Measurements from ENCODE around the gene CBX8. TPM values are rescaled to one million over a fixed set of nuclear protein-coding genes. Genes with fewer than 3 reads are reported as not detected.

The CBX8 gene
- total and polyA plus RNA-seq, 12 donors, result 2.2 to 9.3 (median 5.4) TPM

DNA sequence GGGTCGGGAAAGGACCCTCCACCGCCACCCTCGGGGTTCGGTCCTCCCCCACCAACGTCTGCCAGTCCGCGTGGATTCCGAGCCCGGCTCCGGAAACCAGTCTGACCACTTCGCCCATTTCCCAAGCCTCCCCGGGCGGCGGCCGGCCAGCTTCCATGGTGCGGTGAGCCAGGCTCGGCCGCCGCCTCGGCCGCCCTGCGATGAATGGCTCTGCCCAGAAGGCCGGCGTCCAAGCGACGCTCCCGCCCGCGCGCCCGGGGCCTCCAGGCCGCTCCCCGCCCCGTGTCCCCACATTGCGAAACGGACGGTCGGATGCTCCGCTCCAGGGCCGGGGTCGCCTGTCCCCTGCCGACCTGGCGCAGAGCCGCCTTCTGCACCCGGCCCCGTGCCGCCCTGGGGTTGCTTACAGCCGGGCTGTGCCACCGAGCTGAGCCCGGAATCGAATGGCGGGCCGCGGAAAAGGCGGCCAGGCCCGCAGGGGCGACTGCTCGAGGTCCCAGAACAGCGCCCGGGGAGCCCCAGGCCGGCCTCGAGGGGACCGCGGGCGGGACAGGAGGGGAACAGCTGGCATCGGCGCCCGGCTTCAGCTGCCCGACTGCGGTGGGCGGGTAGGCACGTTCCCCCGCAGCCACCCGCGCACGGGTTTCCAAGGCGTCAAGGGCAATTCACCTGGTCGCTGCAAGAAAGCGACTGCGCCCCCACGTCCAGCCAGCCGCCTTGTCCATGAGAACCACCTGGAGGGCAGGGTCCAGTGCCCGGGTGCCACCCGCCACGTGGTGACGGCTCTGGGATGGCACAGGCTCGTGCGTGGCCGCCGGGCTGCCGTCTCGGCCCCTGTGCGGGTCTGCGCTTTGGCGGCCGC is 18.3 kb upstream of the CBX8 start:
- TF ChIP-seq, protein P1, sequence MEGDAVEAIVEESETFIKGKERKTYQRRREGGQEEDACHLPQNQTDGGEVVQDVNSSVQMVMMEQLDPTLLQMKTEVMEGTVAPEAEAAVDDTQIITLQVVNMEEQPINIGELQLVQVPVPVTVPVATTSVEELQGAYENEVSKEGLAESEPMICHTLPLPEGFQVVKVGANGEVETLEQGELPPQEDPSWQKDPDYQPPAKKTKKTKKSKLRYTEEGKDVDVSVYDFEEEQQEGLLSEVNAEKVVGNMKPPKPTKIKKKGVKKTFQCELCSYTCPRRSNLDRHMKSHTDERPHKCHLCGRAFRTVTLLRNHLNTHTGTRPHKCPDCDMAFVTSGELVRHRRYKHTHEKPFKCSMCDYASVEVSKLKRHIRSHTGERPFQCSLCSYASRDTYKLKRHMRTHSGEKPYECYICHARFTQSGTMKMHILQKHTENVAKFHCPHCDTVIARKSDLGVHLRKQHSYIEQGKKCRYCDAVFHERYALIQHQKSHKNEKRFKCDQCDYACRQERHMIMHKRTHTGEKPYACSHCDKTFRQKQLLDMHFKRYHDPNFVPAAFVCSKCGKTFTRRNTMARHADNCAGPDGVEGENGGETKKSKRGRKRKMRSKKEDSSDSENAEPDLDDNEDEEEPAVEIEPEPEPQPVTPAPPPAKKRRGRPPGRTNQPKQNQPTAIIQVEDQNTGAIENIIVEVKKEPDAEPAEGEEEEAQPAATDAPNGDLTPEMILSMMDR (IDR thresholded peaks at IDR 0.05), result no peak
- peak in 2 of 8 donors; percentile 21 to 39 for ATAC-seq
- peak in 1 of 2 donors; percentile 48 for DNase-seq
- H3K36me3 ChIP-seq, result no peaks in the 10 kb centered on the region
- peaks cover 22 to 86% (median 62%) of the 10 kb centered on the region in 7 donors for H3K27me3 ChIP-seq
- H3K27ac ChIP-seq, result peak overlapping the region in 1 of 10 donors; percentile 26
- H3K4me3 ChIP-seq, result peak overlapping the region in 7 of 10 donors; percentile 17 to 36 (median 31)
- intact Hi-C loops (cut with DNase I), result loop anchor here in 2 of 10 donors (2.0 to 5.0 kb wide), 2 partner anchors 16 to 177 kb away; no protein-coding TSS in a partner anchor
- no peaks in the 10 kb centered on the region for H3K9me3 ChIP-seq
- 13 to 16% methylated on average over 85 to 96 of the region's 96 CpGs for WGBS, 2 donors
- peaks cover 22 to 61% (median 49%) of the 10 kb centered on the region in 9 donors for H3K4me1 ChIP-seq

DNA sequence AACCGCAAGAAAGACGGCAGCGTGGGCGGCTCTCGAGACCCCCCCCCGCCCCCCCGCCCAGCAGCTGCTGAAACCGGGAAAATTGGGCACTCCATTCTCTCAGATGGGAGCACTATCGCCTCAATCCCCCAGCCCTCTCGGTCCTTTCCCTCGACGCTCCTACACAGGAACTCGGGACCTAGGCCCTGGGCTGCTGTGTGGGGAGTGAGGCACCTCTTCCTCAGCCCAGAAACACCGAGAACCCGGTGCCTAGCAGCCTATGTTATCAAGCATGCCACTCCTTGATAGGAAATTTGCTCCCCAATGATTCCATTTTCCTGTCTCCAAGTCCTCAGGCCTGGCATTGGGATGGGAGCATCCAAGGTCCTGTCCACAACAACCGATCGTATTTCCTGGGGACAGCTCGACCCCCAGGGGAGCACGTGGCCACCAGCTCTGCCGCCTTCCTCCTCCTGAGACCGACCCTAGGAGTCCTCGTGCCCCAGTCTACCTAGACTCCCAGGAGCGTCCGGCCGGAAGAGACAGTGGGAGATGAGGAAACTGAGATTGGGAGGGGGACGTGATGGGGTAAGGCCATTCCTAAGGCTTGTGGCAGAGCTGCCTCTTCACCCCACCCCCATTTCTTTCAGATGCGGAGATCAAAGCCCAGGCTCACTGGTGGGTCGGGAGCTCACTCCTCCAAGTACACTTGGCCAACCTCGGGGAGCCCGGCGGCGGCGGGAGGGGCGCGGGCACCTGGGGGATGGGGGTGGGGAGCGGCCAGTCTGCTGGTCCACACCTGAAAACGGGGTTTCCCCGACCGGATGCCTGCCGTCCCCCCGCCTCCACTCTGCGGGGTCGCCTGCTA is 17.5 kb upstream of the CBX8 start:
- H3K4me1 ChIP-seq, result peaks cover 22 to 61% (median 48%) of the 10 kb centered on the region in 9 donors

DNA sequence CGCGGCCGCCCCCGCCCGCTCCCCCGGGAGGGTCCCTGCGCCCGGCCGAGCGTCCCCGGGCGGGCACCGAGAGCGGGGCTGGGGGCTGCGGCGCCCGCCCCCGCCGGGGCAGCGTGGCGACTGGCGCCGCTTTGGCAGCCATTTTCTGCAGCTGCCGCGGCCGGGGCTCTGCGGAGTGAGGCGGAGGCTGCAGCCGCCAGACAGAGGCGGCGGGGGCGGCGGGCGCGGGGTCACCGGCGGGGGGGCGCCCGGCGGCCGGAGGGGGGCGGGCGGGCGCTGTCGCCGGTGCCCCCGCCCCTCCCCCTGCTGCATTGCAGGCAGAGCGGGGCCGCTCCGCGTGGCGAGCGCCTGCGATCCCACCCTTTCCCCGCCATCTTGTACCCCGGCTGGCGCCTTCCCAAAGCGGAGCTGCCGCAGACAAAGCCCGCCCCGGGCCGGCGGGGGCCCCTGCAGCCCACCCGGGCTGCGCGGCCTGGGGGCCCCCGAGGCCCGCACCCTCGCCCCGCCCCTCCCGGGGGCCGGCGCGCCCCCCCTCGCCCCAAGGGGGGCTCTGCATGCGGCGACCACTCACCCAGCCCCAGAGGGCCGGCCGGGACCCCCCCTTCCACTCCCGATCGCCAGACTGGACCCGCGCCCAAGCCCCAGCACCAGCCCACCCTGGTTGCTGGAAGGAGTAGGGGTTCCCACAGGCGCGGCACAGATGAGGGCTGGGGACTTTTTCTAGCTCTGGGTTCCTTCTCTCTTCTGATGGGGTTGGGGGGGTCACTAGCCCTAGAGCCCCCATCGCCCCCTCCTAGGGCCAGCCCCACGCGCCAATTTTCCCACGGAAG is 16.6 kb upstream of the CBX8 start:
- intact Hi-C loops (cut with DNase I), result loop anchor here in 2 of 10 donors (2.0 to 5.0 kb wide), 2 partner anchors 17 to 179 kb away; no protein-coding TSS in a partner anchor
- no peaks in the 10 kb centered on the region for H3K36me3 ChIP-seq
- H3K9me3 ChIP-seq, result no peaks in the 10 kb centered on the region
- H3K4me3 ChIP-seq, result peak overlapping the region in 9 of 10 donors; percentile 20 to 45 (median 34)
- ATAC-seq (no peak), DNase-seq (no peak)
- TF ChIP-seq, protein P1 (IDR thresholded peaks at IDR 0.05), result no peak
- WGBS, 2 donors, result 3 to 9% methylated on average over 30 to 89 of the region's 89 CpGs
- peaks cover 20 to 59% (median 45%) of the 10 kb centered on the region in 9 donors for H3K4me1 ChIP-seq
- H3K27ac ChIP-seq, result no peak overlapping the region
- peaks cover 34 to 96% (median 78%) of the 10 kb centered on the region in 7 donors for H3K27me3 ChIP-seq

More for the DNA sequence above, 17.5 kb upstream of the CBX8 start:
- no peak for ATAC-seq
- Histone ChIP-seq H3K36me3 (no peaks in the 10 kb centered on the region), H3K4me3 (peak overlapping the region in 7 of 10 donors; percentile 17 to 36 (median 31)), H3K9me3 (no peaks in the 10 kb centered on the region), H3K27ac (no peak overlapping the region), H3K27me3 (peaks cover 26 to 93% (median 70%) of the 10 kb centered on the region in 7 donors)
- TF ChIP-seq, protein P1 (IDR thresholded peaks at IDR 0.05), result no peak
- 32 to 42% methylated on average over 40 to 43 of the region's 43 CpGs for WGBS, 2 donors
- no peak for DNase-seq
- intact Hi-C loops (cut with DNase I), result loop anchor here in 2 of 10 donors (2.0 to 5.0 kb wide), 2 partner anchors 16 to 178 kb away; no protein-coding TSS in a partner anchor
